Ascending aorta (tissue), 2 donors: ENCODE results near the gene LIPJ. TPM values are rescaled to one million over a fixed set of nuclear protein-coding genes. Genes with fewer than 3 reads are reported as not detected.

Experiments used
- DNase-seq, 2 donors: peaks; one replicate each; pipeline ENCODE4 v3.0.0-alpha.2; 2019; ENCODE audit warnings: low spot score in 2 of 2
- H3K27ac ChIP-seq, 2 donors: fragments of 200-600 bp; sonication (generic); one replicate each; pipeline ENCODE4 v1.5.1; 2016 to 2017; ENCODE audit warnings: mild to moderate bottlenecking in 1 of 2
- H3K27me3 ChIP-seq: fragments of 200-600 bp; sonication (generic); one replicate; pipeline ENCODE4 v1.5.1; 2017
- H3K36me3 ChIP-seq, 2 donors: fragments of 200-600 bp; sonication (generic); one replicate each; pipeline ENCODE4 v1.5.1; 2016
- H3K4me1 ChIP-seq, 2 donors: fragments of 200-600 bp; sonication (generic); one replicate each; pipeline ENCODE4 v1.5.1; 2016 to 2017; ENCODE audit warnings: mild to moderate bottlenecking in 1 of 2
- H3K4me3 ChIP-seq, 2 donors: fragments of 200-600 bp; sonication (generic); one replicate each; pipeline ENCODE4 v1.5.1; 2016 to 2017; ENCODE audit warnings: mild to moderate bottlenecking in 1 of 2
- H3K9me3 ChIP-seq, 2 donors: fragments of 200-600 bp; sonication (generic); one replicate each; pipeline ENCODE4 v1.5.1; 2016
- CTCF ChIP-seq, 3 experiments: fragments of 200-600 bp in 2 of 3; fragments of 450-650 bp in 1 of 3; sonication (generic) in 2 of 3; IDR thresholded peaks; one replicate each; pipeline ENCODE4 v1.5.1; 2016 to 2019; ENCODE audit warnings: antibody characterized with exemption in 3 of 3, mild to moderate bottlenecking in 1 of 3, moderate library complexity in 1 of 3
- intact Hi-C: fragments of 100-400 bp; cut with DNase I; formaldehyde crosslinking; loops from one replicate; pipeline ENCODE4 v1.15.1; 2023
- total RNA-seq: library from RNA; depleted of rRNA; stranded (reverse); fragments of >200 nt; gene quantifications from one replicate; pipeline ENCODE4 v1.1.0, GENCODE V29; 2016

Gene LIPJ
- total RNA-seq, 1 donor from 2014 or later = not detected

DNA sequence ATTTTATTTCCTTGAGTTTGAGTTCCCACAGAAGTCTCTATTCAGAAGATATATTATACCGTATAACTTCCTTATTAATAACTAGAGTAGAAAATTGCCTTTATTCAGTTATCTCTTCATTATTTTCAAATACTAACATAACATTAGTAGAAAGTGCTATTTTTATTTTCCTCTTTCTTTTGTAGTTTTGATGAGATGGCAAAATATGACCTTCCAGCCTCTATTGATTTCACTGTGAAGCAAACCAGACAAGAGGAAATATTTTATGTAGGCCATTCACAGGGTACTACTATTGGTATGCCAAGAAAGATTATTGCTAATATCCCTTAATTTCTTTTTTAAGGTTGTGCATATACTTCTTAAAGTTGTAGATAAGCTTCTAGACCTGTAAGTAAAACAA lies 7.9 kb downstream of the LIPJ start:
- no peaks in the 10 kb centered on the region for H3K4me1 ChIP-seq
- H3K27me3 ChIP-seq = no peaks in the 10 kb centered on the region
- TF ChIP-seq CTCF (IDR thresholded peaks at IDR 0.05) = no peak
- no peaks in the 10 kb centered on the region for H3K36me3 ChIP-seq
- no peak overlapping the region for H3K4me3 ChIP-seq
- no peak overlapping the region for H3K27ac ChIP-seq
- no peaks in the 10 kb centered on the region for H3K9me3 ChIP-seq
- intact Hi-C loops = no loop called here
- DNase-seq = no peak

DNA sequence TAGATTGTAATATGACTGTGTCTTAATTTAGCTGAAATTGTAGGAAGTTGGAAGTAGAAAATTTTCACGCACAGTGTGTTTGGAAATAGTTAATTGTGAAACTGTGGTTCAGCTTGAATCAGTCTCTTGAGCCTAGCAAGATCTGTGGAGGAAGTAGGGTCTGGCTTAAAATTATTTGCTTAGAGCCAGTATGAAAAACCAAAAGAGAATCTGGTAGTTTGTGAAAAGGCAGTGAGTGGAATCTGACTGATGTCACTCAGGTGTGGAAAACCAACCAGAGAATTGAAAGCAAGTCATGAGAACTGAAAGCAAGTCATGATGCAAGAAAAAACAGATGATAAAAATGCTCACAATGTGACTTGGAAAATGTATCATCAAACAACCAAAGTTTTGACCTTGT lies 11.5 kb downstream of the LIPJ start:
- Histone ChIP-seq H3K4me1 (no peaks in the 10 kb centered on the region), H3K27ac (no peak overlapping the region), H3K36me3 (no peaks in the 10 kb centered on the region), H3K4me3 (no peak overlapping the region), H3K27me3 (no peaks in the 10 kb centered on the region), H3K9me3 (no peaks in the 10 kb centered on the region)
- intact Hi-C loops = no loop called here
- TF ChIP-seq CTCF (IDR thresholded peaks at IDR 0.05) = no peak
- no peak for DNase-seq

DNA sequence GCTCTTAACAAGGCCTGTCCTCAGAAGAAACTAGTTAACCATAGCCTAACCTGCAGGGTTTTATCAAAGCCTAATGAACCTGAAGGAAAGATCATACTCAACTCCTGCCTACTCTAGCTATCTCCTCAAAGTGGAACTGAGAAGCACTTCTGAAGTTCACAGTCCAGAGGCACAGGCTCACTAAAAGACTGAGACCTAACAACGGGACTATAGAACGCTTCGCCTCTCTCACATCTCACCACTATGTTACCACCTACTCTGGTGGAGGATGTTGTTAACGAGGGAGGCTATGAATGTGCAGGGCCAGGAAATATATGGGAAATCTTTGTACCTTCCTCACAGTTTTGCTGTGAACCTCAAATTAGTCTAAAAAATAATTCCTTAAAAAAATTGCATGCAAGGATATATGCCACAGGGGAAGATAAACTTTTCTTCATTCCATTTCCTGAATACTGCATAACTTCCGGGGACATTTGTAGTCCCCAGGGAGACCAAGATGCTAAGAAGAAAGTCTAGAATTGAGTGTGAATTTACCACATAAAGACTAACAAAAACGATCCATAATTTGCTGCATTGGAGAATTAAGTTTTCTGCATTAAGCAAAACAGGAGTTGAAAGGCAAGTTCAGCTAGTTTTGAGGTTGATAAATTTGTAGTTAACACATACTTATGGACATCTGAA lies 21.6 kb downstream of the LIPJ start:
- Histone ChIP-seq H3K4me3 (no peak overlapping the region), H3K9me3 (no peaks in the 10 kb centered on the region), H3K4me1 (no peaks in the 10 kb centered on the region), H3K36me3 (no peaks in the 10 kb centered on the region), H3K27ac (no peak overlapping the region), H3K27me3 (no peaks in the 10 kb centered on the region)
- no peak for DNase-seq
- no peak for TF ChIP-seq CTCF (IDR thresholded peaks at IDR 0.05)
- intact Hi-C loops = no loop called here

DNA sequence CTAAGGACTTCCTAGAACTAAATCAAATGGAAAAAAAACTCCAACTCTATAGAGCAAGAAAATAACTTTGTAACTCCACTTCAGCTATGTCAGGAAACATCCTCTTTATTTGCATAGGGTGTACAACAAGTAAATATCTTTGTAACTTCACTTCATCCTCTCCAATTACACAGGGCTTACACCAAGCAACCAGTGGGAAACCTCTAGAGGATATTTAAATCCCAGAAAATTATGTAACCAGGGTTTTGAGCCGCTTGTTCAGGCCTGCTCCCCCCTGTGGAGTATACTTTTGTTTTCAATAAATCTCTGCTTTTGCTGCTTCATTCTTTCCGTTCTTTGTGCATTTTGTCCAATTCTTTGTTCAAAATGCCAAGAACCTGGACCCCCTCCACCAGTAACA lies 22.2 kb downstream of the LIPJ start:
- no peaks in the 10 kb centered on the region for H3K4me1 ChIP-seq
- intact Hi-C loops = no loop called here

DNA sequence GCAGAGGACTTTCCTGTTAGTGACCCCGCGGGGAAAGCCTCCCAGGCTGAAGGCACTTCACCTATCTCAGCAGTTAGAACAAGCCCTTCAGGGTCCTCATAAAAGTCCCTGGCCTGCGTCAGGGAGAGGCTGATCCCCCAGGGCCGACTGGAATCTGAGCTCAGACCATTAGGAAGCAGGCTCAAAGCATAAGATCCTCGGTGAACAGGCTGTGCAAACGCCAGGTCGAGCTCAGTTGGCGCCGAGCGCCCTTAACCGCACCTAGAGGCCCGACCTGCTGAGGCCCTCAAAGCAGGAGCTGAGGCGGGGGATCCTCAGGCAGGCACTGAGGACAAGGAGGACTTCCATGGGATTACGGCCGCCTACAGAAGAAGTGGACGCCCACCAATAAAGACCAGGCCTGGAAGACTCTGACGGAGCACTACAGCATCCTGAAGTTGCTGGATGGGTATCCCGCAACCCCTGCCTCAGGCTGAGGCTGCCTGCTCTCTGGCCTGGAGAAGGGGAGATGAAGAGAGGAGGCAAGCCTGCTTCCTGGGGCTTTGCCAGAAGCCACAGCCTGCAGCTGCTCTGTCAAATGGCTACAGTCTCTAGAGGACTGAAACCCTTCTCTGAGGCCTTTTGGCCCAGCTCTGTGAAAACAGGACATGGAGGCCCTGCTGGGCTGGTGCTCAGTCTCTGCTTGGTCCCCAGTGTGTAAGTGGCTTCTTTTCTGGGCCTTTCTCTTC lies 29.9 kb downstream of the LIPJ start:
- Histone ChIP-seq H3K36me3 (no peaks in the 10 kb centered on the region), H3K4me1 (no peaks in the 10 kb centered on the region), H3K9me3 (no peaks in the 10 kb centered on the region), H3K27me3 (no peaks in the 10 kb centered on the region), H3K4me3 (no peak overlapping the region), H3K27ac (no peak overlapping the region)
- intact Hi-C loops = no loop called here
- no peak for TF ChIP-seq CTCF (IDR thresholded peaks at IDR 0.05)
- DNase-seq = peak in 1 of 2 donors; percentile 50

More for the DNA sequence above, 22.2 kb downstream of the LIPJ start:
- H3K36me3 ChIP-seq = no peaks in the 10 kb centered on the region
- TF ChIP-seq CTCF (IDR thresholded peaks at IDR 0.05) = no peak
- H3K27ac ChIP-seq = no peak overlapping the region
- H3K27me3 ChIP-seq = no peaks in the 10 kb centered on the region
- H3K9me3 ChIP-seq = no peaks in the 10 kb centered on the region
- DNase-seq = no peak
- H3K4me3 ChIP-seq = no peak overlapping the region
